GM18526 (cell line): ENCODE measurements around the gene STIP1.

ENCODE experiments used
- POLR2A ChIP-seq: IDR thresholded peaks from 3 replicates; pipeline ENCODE4 v1.6.1; 2011; ENCODE audit not compliant: insufficient read length; ENCODE audit errors: extremely low read depth

Gene STIP1

GRCh38 chr11:64185693-64186491, at the start of gene STIP1:
TSS of gene STIP1 (plus strand) at chr11:64186171. CDS start at chr11:64186262, 91 bp downstream.
- peak; percentile 71 for TF ChIP-seq POLR2A

- TF ChIP-seq POLR2A, result no peak
Observed at GRCh38 chr11:64136765-64137441, 49.1 kb upstream of the STIP1 start.

- TF ChIP-seq POLR2A, result no peak
Observed at GRCh38 chr11:64138398-64138797, 47.6 kb upstream of the STIP1 start.

- no peak for TF ChIP-seq POLR2A
Observed at GRCh38 chr11:64139049-64139448, 46.9 kb upstream of the STIP1 start.

GRCh38 chr11:64140082-64140481, 45.9 kb upstream of the STIP1 start:
- no peak for TF ChIP-seq POLR2A

- no peak for TF ChIP-seq POLR2A
Observed at GRCh38 chr11:64141081-64141783, 44.7 kb upstream of the STIP1 start.

GRCh38 chr11:64144587-64145472, 41.1 kb upstream of the STIP1 start:
- no peak for TF ChIP-seq POLR2A

- TF ChIP-seq POLR2A, result no peak
Observed at GRCh38 chr11:64146036-64146955, 39.7 kb upstream of the STIP1 start.

GRCh38 chr11:64148226-64148916, 37.6 kb upstream of the STIP1 start:
- TF ChIP-seq POLR2A, result no peak

GRCh38 chr11:64148917-64149617, 36.9 kb upstream of the STIP1 start:
- TF ChIP-seq POLR2A, result no peak

GRCh38 chr11:64150051-64150450, 35.9 kb upstream of the STIP1 start:
- TF ChIP-seq POLR2A, result no peak

GRCh38 chr11:64150481-64151239, 35.3 kb upstream of the STIP1 start:
- TF ChIP-seq POLR2A, result no peak

- TF ChIP-seq POLR2A, result no peak
Observed at GRCh38 chr11:64151337-64151736, 34.6 kb upstream of the STIP1 start.
